NCI-H2227 (cell line): ENCODE results near the gene FSCB.
"Not testable (repeated sequence)": the region's sequence is repeated elsewhere in the genome, so short reads cannot be mapped to it uniquely, and the experiment has no call there.

Experiments used
- DNase-seq: peaks from one replicate; lab custom pipeline; 2025; ENCODE audit not compliant: unreplicated experiment; lab: John Stamatoyannopoulos, UW

Gene FSCB, protein sequence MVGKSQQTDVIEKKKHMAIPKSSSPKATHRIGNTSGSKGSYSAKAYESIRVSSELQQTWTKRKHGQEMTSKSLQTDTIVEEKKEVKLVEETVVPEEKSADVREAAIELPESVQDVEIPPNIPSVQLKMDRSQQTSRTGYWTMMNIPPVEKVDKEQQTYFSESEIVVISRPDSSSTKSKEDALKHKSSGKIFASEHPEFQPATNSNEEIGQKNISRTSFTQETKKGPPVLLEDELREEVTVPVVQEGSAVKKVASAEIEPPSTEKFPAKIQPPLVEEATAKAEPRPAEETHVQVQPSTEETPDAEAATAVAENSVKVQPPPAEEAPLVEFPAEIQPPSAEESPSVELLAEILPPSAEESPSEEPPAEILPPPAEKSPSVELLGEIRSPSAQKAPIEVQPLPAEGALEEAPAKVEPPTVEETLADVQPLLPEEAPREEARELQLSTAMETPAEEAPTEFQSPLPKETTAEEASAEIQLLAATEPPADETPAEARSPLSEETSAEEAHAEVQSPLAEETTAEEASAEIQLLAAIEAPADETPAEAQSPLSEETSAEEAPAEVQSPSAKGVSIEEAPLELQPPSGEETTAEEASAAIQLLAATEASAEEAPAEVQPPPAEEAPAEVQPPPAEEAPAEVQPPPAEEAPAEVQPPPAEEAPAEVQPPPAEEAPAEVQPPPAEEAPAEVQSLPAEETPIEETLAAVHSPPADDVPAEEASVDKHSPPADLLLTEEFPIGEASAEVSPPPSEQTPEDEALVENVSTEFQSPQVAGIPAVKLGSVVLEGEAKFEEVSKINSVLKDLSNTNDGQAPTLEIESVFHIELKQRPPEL

DNA sequence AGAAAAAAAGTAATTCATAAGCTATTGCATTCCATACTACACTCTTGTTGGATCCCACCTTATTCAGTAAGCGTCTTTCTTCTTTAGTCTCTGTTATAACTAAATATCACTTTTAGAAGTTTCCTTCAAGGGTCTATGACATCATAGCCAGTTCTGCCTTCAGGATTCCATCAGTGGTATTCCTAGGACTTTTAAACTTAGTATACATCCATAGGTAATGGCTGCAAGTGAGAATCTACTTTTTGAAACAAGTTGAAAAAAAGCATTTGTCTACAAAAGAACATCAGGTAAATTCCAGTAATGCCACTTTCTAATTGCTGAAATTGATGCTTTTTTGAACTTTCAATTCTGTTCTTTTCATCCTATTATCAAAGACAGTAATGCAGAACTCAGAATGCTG, at the start of gene FSCB:
TSS of gene FSCB (minus strand) at position 101 of the 400 bp plus-strand sequence. CDS start 296 bp downstream, outside the sequence.
- no peak for DNase-seq

DNA sequence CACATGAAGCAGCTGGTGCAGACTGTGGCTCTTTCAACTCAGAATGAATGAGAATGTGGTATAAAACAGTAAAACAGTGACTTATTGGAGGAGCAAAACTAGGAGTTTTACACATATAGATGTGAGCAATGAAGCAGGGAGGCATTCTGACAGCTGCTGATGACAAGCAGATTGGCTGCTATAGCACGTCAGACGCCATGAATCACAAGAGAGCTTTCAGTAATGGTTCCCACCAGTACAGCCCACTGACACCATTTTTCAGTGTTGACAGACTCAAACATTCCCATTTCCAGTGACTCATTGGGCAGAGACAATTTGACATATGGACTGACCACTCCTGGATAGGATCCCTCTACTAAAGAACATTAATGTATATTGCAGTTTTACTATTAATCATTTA, 24.6 kb upstream of the FSCB start:
- DNase-seq, result no peak

DNA sequence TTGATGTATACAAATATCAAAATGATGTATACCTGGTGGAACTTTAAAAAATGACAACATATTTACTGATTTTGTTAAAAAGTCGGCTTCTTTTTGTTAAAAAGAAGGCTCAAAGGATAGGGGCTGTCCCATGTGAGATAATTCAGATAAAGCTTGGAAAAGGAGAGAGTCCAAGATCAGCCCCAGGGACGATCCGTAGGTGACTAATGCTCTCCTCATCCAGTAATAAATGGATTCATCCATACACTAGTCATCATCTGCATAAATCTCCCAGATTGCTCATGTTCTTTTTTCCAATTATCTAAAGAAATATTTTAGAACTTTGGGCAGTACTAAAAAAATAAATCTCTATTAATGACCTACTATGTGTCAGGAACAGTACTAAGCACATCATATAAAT, 23.4 kb upstream of the FSCB start:
- DNase-seq, result no peak

DNA sequence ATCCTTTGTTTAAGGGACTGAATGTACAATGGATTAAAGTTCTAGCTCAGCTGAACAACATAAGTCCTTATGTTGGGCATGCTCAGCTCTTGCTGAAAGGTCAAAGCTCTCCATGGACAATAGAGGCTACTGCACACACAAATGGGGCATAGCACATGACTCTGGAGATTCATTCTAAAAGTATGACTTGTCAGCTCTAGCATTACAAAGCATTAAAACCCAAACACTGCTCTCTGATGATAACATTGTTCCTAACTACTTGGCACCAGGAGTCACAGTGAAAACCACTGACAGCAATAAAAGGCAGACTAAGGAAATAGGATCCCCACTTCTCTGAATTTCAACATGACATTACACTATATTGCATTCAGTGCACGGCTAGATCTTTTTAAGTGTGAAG, 21.9 kb upstream of the FSCB start:
- no peak for DNase-seq

DNA sequence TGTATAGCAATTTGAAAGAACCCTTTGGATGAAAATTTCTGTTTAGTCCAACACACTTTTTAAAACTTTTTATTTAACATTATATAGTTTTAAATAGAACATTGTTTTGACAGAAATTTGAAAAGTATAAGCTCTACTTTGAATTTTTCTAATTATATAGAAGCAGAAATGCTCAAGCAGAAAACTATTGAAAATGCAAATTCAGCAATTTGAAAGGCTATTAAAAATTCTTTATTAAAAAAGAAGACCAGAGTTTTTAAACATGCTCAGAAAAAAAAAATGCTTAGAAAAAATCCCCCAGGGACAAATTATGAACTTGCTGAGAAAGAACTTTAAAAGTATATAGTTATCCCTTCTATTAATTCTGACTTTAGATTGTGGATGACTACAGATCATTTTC, 21.1 kb upstream of the FSCB start:
- no peak for DNase-seq

DNA sequence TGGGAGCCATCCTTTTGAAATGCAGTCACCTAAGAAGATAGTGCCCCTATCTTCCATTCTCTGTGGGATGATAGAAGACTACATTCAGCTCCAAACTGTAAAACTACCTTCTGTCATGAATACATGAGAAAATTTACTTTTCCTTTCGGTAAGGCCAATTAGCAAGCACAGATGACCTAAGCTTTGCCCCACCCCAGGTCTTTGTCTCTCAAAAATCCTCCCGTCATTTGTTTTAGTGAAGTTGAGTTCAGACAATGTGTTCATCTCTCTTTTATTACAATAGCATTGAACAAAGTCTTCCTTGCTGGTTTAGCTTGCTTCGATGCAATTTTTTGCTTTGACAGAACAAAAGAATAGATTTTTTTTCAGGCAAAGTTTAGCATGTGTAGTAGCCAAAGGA, 18.2 kb upstream of the FSCB start:
- DNase-seq, result no peak

DNA sequence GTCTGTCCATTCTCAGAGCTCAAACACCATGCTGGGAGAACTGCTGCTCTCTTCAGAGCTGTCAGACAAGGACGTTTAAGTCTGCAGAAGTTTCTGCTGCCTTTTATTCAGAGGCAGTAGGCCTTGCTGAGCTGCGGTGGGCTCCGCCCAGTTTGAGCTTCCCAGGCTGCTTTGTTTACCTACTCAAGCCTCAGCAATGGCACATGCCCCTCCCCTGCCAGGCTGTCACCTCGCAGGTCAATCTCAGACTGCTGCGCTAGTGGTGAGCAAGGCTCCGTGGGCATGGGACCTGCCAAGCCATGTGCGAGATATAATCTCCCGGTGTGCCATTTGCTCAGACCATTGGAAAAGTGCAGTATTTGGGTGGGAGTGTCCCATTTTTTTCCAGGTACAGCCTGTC, 8.6 kb upstream of the FSCB start:
- DNase-seq, result not testable (repeated sequence)

DNA sequence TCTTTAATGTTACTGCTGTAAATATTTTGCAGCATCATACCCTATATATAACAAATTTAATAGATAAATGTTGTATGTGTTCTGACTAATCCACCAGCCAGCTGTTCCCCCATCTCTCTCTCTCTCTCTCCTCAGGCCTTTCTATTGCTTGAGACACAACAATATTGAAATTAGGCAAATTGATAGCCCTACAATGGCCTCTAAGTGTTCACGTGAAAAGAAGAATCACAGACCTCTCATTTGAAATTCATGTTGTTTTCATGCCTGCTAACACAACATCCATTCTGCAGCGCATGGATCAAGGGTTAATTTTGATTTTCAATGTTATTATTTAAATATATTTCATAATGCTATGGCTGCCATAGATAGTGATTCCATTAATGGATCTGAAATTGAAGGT, 1.8 kb upstream of the FSCB start:
- no peak for DNase-seq

DNA sequence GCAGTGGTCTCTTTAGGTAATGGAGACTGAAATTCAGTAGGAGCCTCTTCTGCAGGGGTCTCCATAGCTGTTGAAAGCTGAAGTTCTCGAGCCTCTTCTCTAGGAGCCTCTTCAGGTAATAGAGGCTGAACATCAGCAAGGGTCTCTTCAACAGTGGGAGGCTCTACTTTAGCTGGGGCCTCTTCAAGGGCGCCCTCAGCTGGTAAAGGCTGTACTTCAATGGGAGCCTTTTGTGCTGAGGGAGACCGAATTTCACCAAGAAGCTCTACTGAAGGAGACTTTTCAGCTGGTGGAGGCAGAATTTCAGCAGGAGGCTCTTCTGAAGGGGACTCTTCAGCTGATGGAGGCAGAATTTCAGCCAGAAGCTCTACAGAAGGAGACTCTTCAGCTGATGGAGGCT, 1.5 kb downstream of the FSCB start:
- no peak for DNase-seq

DNA sequence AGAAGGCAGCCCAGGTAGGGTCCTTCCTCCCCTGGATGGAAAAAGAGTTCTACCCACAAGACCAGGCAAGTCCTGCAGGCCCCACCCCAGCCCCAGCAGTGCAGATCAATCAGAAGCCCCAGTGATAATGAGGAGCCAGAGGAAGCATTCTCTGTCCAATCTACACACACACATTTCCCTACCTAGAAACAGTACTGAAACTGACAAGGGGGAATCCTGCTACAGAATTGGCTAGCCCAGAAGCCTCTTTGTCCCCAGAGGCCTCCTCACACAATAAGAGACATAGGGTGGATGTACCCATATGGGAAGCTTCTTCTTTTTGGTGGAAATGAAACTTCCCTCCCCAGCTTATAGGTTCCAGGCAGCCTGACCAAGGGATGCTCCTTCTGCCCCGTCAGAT, 9.9 kb downstream of the FSCB start:
- no peak for DNase-seq

DNA sequence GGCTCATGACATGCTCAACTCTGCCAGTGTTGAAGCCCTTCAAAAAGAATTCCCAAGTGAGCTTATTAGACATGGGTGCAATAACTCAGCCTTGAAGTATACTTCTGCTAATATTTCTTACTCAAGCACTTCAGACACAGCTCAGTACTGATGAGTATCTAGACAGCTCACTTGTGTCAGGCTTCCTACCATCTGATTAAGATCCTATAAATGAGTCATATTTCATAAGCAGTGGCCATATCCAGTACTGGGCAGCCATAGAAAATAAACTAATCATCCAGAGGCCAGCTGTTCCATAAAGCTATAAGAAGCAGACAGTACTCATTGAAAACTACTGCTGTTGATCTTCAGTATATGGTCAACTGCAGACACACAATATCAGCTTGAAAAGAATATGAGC, 12.9 kb downstream of the FSCB start:
- no peak for DNase-seq

DNA sequence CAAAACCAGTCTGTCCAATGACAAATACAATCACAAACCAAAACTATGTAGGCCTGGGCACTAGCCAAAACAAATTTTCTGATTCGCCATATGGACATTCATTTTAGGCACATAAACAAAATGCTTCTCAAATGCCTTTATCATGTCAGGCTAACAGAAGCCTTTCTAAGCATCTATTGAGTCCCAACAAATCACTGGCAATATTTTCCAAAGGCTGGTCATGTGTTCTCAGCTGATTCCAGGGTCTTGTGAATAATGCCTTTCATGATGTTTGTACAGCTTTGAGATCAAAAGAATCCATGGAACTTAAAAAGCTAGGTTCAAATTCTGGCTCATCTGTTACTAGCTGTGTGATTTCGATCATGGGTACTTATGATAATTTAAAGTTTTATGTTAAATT, 16.1 kb downstream of the FSCB start:
- DNase-seq, result no peak

DNA sequence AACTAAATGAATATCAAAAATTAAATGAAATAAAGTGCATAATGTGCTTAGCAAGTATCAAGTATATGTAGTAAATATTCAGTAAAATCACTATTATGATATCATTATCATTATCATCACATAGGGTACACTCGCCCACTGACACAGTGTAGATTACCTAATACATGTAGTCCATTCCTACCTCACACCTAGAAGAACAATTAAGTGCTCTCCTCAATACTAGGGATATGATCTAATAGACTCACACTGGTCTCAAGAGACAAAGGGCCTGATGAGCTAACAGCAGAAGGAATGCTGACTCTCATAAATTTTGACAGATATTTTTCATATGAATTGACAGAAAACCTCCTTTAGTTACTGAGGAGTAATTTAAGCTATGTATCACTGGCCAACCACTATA, 29.1 kb downstream of the FSCB start:
- DNase-seq, result no peak

DNA sequence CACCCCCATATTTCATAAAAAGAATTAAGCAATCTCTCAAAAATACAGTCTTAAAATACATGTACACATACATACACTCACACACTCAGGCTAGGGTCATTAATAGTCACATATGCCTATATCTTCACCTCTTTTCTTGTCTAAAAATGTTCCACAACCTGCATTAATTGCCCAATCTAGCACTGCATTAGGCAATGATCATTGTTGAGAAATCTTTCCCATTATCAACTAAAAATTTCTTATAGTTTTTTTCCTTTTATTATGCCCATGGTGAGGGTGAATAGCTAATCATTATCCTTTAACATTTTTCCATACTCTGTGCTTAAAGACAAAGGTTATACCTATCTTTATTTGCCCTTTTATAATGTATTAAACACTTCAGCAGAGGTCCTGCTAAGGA, 38.3 kb downstream of the FSCB start:
- DNase-seq, result no peak

DNA sequence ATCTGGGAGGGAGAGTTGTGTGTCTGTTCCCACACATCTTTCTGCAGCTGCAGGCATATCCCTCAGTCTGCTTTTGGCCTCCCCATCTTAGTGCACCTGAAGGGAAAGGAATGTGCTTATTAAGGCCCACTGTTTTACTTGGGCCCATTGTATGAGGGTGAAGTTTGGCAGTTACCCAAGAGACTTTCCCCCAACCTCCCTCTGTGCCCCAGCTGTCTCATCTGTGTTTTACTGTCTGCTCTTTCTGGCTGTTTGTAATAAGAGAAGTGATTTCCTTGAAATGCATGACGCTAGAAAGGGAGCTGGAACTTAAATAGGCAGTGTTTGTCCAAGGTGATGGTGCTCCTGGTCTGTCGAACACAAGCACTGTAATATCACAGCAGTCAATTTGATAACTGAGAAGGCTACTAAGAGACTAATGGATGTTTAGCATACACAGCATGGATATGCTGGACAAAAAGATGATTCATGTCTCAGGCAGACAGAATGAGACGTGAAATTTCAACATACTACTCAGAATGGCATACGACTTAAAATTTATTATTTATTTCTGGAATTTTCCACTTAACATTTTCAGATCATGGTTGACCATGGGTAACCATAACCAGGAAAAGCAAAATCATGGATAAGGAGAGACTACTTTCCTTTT, 43.6 kb downstream of the FSCB start:
- no peak for DNase-seq

DNA sequence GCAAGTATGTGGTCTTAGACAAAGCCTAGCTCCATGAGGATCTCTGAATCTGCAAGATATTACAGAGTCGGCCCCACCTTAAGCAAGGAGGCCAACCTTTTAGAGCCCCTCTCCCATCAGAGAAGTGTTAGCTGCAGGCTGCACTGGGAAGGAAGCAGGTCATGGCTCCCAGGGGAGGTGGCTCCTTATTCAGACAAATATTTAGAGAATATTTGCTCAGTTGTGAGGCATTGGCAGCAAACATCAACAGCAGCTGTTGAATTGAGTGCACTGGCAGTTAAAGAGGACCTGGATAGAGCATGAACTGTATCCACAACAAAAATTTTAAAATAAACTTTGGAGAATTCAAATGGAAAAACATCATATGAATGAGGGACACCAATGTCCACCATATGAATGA, 44.7 kb downstream of the FSCB start:
- DNase-seq, result no peak

DNA sequence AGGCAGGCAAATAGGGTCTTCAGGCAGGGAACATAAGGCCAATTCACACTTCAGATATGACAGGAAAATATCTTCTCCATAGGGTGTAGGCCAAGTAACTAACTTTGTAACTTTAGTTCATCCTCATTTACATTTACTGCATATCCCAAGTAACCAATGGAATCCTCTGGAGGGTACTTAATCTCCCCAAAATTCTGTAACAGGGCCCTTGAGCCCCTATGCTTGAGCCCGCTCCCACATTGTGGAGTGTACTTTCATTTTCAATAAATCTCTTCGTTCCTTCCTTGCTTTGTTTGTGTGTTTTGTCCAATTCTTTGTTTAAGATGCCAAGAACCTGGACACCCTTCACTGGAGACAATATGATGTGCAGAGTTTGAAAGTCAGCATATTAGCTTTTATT, 45.3 kb downstream of the FSCB start:
- no peak for DNase-seq
